Endothelial cell (in vitro differentiated cells): Measurements from ENCODE around the gene TBC1D12. TPM values are rescaled to one million over a fixed set of nuclear protein-coding genes. Genes with fewer than 3 reads are reported as not detected.

Experiments
- DNase-seq: peaks from one replicate; pipeline ENCODE4 v3.0.0; 2021; ENCODE audit warnings: low spot score
- H3K27ac Mint-ChIP-seq: one replicate; pipeline ENCODE4 v1.8.0; 2021; ENCODE audit warnings: mixed read lengths, inconsistent platforms; ENCODE audit not compliant: unreplicated experiment
- H3K27me3 Mint-ChIP-seq: one replicate; pipeline ENCODE4 v1.8.0; 2021; ENCODE audit warnings: mild to moderate bottlenecking, moderate library complexity, mixed read lengths, inconsistent platforms; ENCODE audit not compliant: unreplicated experiment
- H3K36me3 Mint-ChIP-seq: one replicate; pipeline ENCODE4 v1.8.0; 2021; ENCODE audit warnings: mild to moderate bottlenecking, low read depth, mixed read lengths, inconsistent platforms; ENCODE audit not compliant: unreplicated experiment
- H3K4me1 Mint-ChIP-seq: one replicate; pipeline ENCODE4 v1.8.0; 2021; ENCODE audit warnings: mild to moderate bottlenecking, mixed read lengths, inconsistent platforms; ENCODE audit not compliant: unreplicated experiment
- H3K4me3 Mint-ChIP-seq: one replicate; pipeline ENCODE4 v1.8.0; 2021; ENCODE audit warnings: mild to moderate bottlenecking, mixed read lengths, inconsistent platforms; ENCODE audit not compliant: unreplicated experiment
- H3K9me3 Mint-ChIP-seq: one replicate; pipeline ENCODE4 v1.8.0; 2021; ENCODE audit warnings: mixed read lengths, inconsistent platforms; ENCODE audit not compliant: unreplicated experiment
- CTCF ChIP-seq: fragments of 200-600 bp; sonication (generic); IDR thresholded peaks from one replicate; pipeline ENCODE4 v1.5.0; 2021; ENCODE audit warnings: antibody characterized with exemption; ENCODE audit not compliant: unreplicated experiment
- total RNA-seq: library from RNA; stranded (reverse); fragmentation: NEBNext Ultra II Directional; extraction: Animal tissue kit (Norgen Biotek cat#: 25700); gene quantifications from one replicate; pipeline ENCODE4 v1.2.1, GENCODE V29; 2021; ENCODE audit not compliant: unreplicated experiment

Gene TBC1D12
- total RNA-seq, 1 donor from 2014 or later, result 9.3 TPM

- Mint-ChIP-seq H3K36me3 (peaks cover 4% of the 10 kb centered on the region), H3K9me3 (no peaks in the 10 kb centered on the region), H3K27ac (no peak overlapping the region), H3K4me3 (no peak overlapping the region), H3K4me1 (no peaks in the 10 kb centered on the region), H3K27me3 (peaks cover 1% of the 10 kb centered on the region)
- DNase-seq, result no peak
- no peak for TF ChIP-seq CTCF
Observed at GRCh38 chr10:94571528-94571927, 169.2 kb downstream of the TBC1D12 start.

- Mint-ChIP-seq H3K4me3 (no peak overlapping the region), H3K9me3 (no peaks in the 10 kb centered on the region), H3K36me3 (no peaks in the 10 kb centered on the region), H3K27me3 (no peaks in the 10 kb centered on the region), H3K4me1 (no peaks in the 10 kb centered on the region), H3K27ac (no peak overlapping the region)
- no peak for DNase-seq
- TF ChIP-seq CTCF, result no peak
Observed at GRCh38 chr10:94578790-94579189, 176.4 kb downstream of the TBC1D12 start.

DNA sequence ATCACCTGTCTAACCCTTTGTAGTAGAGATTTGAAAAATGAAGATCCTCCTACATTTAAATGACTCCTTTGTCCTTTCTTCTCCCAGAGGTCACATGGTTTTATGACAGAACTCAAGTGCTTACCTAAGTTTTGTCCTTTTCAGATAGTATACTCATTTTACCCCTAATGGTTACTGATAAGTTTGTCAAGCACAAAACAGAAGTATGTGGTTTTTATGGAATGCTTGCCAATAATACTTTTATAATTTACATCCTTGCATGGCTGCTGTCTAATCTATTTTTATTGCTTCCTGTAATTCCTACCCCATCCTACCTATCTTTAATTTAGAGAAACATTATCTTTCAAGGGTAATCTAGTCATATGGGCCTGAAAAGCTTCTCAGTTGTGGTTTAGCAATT lies 180.8 kb downstream of the TBC1D12 start:
- no peak overlapping the region for H3K4me3 Mint-ChIP-seq
- H3K36me3 Mint-ChIP-seq, result no peaks in the 10 kb centered on the region
- no peaks in the 10 kb centered on the region for H3K27me3 Mint-ChIP-seq
- H3K27ac Mint-ChIP-seq, result no peak overlapping the region
- H3K9me3 Mint-ChIP-seq, result no peaks in the 10 kb centered on the region
- no peak for DNase-seq
- no peak for TF ChIP-seq CTCF
- H3K4me1 Mint-ChIP-seq, result no peaks in the 10 kb centered on the region

Other genes with a start within 250 kb of the TBC1D12 start
- gene NOC3L, start 39.6 kb upstream of the TBC1D12 start, total RNA-seq, result 9.3 TPM
- 58.8 TPM for gene HELLS, start 143.2 kb downstream of the TBC1D12 start, total RNA-seq